Measurements from ENCODE around the gene CTBP2.

DNA sequence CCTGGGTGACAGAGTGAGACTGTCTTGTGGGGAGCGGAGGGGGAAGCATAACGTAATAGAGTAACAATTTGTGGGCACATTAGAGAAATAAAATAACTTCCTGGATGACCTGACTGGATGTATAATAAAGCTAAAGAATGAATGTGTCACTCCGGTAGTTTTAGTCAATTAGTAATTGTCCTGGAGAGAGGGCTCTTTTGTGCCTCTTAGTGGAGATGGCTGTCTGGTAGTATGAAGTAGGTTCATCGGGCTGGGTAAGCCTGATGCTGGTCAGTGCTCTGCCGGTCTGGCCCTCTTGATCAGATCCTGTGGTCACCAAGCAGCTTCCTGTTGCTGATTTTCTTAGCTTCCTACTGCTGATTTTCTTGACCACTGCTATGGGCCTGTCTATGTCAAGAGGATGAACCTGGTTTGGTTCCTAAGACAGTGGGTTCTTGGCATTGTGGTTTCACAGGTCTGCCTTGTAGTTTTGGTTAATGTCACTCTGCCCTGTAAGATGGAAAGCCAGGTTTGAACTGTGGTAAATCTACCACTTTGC is 184.3 kb downstream of the CTBP2 start:
- TF ChIP-seq POLR2A (IDR thresholded peaks at IDR 0.05): no peak
- TF ChIP-seq CTCF (IDR thresholded peaks at IDR 0.05): no peak
